GM19324 (cell line): ENCODE measurements around the gene EFNA5.

Source experiments
- ATAC-seq: cut with Tn5 transposase; IDR thresholded peaks from one replicate; pipeline ENCODE4 v1.9.1; 2021; ENCODE audit warnings: mild to moderate bottlenecking, moderate library complexity; ENCODE audit not compliant: unreplicated experiment, low FRiP score

The EFNA5 gene

DNA sequence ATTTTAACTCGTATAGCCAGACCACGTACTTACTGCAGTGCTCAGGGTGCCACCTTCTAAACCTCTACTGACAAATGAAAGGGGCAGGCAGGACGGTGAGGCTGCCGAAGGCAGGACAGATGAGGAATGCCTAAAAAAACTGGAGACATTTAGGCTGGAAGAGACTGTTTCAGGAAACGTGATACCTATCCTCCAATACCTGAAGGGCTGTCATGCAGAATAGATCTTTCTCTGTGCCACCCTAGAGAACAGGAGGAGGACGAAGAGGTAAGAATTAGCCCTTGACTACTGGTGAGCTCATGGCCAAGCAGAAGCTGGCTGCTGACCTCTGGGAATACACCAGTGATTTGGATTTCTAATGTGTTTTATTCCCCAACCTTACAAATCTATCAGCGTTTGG, 139.4 kb downstream of the EFNA5 start:
- no peak for ATAC-seq

DNA sequence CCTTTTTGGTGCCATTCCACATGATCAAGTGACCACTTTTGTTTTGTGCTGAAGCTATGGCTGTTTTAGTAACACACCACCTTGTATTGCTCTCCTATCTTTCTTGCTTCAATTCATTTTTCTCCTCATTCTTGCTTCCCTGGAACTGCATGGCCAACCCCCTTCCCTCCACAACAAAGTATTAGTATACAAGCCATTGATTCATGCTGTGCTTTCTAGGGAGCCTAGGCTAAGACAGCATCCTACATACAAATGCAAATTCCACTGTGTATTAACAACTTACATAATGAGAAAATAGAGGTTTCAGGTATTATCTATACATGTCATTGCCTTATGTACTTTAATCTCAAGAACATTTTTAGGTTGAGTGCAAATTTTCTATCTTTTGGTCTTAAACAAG, 141.1 kb downstream of the EFNA5 start:
- no peak for ATAC-seq

DNA sequence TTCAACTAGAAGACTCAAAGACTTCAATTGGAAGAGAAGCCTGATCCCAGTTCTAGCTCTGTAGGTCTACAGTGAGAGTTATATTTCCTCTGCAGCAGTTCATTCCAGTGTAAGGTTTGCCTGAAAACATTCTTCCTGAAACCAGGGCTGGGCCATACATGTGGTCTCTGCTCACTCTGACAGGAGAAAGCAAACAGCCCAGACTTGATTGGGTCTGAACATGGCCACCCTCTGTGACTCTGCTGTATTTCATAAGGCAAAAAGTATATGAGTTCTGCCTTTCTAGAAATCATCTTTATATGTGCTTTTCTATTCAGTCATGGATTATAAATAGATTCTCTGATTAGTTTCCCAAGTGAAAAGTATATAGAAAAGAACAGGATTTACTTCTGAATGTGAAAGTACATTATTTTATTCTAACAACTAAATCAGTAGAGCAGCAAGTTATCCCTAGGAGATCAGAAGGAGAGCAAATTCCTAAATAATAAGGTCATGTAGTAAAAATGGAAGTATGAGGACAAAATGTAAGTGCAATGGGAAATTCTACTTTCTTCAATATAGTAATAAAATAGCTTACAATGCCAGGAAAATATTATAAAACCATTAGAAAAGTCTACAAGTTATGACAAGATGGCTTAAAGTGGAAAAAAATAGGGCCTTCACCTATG, 144.3 kb downstream of the EFNA5 start:
- no peak for ATAC-seq

DNA sequence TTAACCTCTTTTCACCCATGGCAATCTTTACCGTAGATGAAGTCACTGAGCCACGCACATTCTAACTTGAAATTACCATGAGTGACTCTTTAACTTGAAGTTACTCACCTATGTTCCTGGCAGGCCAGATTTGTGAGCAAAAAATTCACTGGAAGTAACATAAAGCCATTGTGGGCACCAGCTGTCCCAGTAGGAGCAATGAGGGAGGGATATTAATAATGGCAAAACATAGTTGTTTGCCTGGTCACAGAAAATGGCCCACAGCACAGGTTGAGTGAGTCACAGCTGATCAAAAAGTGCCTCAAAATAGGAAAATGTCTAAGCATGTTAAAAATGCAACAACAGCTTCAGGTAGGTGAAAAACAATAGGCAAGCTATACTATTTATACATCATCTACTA, 146.6 kb downstream of the EFNA5 start:
- no peak for ATAC-seq

DNA sequence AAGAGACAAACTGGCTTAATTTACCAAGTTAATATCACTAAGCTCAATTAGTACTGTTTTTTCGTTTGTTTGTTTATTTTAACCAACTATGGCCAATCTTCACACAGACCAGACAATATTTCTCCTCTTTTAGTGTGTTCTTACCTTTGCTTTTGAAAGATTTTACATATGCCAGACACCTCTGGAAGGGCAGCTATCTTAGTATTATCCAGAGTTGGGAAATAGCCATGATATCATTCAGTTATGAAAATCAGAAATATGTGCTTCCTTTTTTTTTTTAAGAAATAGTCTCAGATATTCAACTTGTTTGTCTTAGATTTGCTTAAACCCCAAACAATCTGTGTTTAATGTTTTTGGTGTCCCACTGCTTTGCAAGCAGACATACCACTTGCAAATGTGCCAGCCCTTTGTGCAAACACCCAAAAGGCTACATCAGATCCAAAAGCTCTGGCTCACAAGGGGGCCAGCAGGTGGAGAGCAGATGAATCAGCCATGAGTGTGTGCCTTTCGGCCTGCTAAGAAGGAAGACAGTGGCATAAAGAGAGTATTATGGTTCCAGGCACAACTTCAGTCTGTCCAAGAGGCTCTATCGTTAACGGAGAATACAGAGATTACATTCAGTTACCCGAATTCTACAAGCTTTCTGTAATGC, 147.6 kb downstream of the EFNA5 start:
- ATAC-seq = no peak

DNA sequence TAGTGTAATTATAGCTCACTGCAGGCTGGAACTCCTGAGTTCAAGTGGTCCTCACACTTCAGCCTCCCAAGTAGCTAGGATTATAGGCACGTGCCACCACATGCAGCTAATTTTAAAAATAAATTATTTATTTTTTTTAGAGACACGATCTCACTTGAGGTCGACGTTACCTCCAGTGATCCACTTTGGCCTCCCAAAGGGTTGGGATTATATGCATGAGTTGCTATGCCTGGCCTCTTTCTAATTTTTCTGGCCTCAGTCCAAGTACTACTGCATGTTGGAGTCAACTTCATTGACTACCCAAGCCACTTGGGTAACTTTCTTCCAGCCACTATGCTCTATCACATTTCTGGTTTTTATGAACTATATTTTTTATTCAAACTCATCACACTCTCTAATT, 148.3 kb downstream of the EFNA5 start:
- ATAC-seq = no peak

DNA sequence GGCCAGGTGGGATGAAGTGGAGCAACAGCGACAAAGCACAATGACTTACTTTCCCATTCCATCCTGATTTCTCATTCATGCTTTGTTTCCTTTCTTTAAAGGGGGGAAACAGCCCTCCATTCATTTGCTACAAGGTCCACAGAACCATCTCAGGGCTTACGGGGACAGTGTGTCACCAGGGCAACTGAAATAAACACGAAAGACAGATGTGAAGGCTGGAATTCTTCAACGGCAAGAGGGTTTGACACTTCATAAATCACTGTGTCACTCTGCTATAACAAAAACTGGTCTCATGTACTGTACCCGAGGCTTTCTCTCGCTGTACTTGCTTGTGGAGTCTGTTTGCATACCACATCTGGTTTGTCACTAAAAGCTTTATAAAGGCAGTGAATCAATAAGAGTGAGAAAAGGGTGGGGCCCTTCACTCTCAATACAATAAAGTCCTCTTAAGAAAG, 150.8 kb downstream of the EFNA5 start:
- peak; percentile 60 for ATAC-seq

DNA sequence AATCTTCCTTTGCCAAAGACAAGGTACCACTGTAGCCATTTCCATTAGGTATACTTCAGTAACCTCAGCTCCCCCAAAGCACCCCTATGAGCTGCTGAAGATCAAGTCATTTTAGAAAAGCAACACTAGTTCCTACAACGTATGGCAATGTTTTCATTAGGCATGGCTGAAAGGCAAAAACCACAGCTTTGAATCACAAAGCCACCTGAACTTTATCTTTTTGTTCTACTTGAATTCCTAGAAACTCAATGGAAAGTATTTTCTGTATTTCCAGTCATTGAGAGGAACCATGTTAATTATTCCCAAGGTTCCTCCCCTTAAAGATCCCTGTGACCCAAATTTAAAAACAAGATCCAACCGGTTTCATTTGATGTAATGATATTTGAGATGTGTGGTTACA, 152.1 kb downstream of the EFNA5 start:
- ATAC-seq = no peak

DNA sequence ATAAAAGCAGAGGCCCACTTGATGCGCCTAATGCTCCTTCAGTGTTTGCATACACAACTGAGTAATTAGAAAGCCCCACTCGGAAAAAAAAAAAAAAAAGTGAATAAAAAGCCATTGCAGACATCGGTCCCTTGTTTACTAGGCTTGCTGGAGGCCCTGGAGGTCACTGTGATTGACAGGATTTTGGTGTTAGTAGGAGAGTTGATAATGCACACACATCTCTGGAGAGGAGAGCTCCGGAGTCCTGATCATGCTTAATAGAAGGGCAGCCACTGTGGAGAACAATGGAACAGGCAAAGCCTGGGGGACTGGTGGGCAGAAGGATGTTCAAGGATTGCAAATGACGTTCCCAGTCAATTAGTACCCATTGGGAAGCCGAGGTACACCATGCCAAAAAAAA, 152.5 kb downstream of the EFNA5 start:
- no peak for ATAC-seq

DNA sequence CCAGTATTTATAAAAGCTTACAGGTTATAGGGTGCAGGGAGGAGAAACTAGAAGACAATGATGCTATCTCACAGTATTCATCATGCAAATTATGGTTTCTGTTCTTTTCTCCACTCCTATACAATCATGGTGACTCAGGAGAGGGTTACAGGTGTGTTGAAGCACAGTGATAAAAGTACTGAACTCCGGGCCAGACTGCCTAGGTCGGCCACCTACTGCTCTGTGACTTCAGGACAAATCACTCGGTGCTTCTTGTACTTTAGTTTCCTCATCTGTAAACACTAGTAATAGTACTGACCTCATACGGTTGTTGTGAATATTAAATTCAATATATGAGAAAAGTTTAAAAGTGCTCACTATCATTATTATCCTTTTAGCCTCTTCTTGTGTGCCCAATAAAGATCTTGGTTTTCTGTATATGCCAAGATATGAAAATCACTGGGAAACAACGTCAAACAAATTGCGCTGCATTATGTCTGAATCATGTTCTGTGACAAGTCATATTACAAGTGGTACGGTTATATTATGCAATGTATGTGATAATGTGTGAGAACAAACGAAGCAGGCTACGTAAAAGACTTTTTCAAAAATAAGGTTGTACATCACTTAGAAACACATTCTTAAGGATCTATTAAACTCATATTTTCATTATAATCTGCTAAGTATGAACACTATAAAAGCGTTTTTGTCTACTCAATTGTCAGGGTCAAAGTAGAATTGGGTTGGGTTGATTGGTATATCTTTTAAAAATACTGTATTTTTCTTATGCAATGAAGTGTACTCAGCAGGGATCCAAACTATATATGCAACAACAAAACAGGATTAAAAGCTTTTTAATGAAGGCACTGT, 153.3 kb downstream of the EFNA5 start:
- ATAC-seq = no peak

DNA sequence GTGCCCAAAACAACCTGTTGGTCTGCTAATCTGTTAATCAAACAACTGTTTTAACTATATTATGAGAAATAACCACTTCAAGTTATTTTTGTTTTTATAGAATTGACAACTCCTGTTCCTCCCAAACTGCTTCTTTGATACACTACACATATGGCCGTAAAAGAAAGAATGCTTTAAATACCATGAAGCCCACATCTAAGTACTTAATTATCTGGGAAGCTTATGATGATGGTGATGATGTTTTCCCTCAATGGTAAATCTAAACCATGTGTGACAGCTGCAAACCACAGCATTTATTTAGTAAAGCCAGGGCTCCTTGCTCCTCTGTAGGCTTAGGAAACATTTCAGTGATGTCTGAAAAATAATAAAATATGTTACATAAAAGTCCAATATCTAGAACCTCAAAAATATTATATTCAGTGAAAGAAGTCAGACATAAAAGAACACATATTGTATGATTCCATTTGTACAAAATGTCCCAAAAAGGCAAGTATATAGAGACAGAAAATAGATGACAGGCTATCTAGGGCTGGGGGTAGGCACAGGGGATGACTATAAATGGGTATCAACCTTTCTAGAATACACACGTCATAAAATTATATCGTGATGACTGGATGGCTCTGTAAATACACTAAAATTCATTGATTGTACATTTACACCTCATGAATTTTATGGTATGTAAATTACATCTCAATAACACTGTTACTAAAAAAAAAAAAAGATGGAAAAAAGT, 154.1 kb downstream of the EFNA5 start:
- no peak for ATAC-seq

DNA sequence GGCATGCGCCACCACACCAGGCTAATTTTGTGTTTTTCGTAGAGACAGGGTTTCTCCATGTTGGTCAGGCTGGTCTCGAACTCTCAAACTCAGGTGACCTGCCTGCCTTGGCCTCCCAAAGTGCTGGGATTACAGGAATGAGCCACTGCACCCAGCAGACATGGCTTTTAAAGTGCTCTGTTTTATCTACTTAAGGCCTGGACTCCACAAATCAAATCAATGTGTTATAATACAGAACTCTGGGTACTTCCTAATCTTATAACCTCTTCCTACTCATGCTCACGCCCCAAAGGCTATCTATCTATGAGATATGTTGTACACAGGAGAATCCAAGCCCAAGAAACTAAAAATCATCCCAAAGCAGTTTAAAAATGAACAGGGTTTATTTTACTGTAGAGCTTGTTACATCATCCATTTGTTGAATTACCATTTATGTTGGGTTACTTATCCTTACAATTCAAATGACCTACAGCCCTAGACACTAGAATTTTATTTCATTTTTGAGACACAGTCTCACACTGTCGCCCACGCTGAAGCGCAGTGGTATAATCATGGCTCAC, 155.1 kb downstream of the EFNA5 start:
- ATAC-seq = no peak

DNA sequence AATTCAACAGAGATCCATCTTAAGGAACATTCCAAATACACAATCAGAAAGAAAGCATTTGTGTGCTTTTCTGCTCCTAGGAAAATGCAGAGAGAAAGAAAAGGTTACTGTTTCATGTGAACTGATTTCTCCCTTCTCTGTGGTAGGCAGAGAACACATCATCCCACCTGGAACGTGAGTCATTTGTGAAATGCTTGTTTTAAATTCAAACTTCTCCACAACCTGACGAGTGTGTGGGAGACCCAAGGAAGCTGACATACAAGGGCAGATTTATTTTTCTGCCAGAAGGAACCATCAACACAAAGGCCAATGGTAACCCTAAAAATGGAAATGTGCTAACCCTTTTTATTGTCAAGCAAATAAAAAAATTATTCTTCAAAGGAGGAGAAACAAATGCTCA, 156.4 kb downstream of the EFNA5 start:
- ATAC-seq = no peak

DNA sequence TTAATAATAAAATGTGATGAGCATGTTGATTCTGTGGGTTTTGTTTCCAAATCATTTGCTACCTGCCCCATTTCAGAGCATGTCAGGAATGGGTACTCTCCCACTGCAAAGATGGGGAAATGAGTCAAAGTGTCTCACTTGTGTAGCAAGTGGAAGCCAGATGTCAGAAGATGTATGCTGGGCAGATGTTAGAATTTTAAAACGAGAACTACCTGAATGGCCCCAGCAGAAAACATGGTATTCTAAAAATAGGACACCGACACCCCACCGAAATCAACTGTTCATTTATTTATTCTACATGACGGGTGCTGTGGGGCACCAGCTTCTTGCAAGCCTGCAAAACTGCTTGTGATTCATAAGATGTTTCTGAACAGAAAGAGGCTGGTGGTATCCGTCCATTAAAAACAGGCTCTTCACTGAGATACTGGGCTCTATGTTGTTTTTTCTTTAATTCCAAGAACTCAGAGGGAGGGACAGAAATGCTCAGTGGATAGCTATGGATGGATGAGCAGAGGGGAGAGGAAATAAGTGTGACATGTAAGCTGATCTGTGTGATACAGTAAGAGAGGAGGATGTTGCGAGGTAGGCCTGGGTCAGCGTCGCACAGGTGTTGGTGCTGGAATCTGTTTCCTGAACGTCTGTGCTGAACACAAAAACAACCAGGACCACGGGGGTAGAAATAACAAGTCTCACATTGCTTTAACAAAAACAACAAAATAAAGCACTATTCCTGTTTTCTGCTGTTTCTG, 157.2 kb downstream of the EFNA5 start:
- peak; percentile 56 for ATAC-seq

DNA sequence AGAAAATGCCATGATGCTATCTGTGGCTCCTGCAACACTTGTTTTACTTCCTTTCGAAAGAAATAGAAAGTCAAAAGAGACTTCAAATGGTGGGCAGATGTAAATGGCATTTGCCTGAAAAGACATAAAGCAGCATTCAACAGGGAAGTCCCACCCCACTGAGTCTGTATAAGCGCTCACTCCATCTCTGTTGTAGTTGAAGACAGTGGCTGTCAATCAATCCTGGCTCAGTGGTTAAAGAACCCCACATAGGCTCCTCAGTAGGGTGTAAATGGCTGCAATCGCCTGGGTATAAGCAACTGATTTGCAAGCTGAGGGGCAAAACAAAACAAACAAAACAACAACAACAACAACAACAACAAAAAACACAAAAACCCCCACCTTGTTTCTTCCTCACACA, 158.7 kb downstream of the EFNA5 start:
- ATAC-seq = no peak

DNA sequence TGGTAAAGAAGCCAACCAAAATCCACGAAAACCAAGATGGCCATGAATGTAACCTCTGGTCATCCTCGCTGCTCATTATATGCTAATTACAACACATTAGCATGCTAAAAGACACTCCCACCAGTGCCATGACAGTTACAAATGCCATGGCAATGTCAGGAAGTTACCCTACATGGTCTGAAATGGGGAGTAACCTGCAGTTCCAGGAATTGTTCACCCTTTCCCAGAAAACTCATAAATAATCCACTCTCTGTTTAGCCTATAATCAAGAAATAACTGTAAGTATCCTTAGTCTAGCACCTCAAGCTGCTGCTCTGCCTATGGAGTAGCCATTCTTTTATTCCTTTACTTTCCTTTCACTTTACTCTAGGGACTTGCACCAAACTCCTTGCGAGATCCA, 160.6 kb downstream of the EFNA5 start:
- no peak for ATAC-seq

DNA sequence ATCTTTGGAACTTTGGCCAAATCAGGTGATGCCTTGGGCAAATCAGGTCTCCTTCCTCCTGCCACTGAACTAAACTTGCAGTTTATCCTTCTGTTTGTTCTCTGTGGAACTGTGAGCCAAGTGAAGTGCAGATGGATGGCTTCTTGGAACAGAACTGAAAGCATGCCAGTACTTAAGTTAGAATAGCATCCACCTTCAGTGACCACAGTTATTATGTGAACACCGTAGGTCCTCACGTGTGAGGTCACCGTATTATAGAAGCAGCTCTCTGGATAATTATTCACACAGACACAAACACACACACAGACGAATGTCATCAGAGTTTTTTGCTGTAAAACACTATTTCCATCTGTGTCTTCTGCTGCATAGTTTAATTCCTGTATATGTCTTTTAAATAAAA, 162.6 kb downstream of the EFNA5 start:
- no peak for ATAC-seq

DNA sequence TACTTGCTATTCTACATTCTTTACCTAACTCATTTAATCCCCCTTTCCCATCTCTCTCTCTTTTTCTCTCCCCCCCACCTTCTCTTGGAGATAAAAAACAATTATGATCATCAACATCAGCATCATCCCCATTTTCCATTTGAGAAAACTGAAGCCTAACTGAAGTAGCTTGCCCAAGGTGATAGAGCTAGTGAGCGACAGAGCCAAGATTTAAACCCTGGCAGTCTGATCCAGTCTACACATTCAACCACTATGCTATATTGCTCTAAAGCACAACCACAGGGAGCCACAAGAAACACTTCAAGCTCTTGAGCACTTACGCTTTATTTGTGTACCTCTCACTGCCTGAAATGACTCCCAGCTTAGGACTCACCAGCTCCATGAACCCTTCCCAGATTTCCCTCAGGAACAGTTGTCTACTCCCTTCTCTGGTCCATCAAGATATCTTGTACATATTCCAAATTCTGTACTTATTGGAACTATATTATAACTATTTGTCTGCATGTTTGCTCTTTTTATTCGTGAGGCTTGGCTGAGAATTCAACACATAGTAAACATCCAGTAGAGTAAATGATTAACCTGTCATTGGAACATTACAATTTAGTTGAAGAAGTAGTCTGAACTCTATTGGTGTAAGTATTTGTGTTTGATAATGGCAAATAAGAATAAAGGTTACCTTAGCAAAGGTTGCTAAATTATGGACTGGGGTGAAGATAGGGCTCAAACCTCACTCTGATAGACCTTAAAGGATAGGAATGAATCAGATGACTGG, 164.8 kb downstream of the EFNA5 start:
- ATAC-seq = no peak

DNA sequence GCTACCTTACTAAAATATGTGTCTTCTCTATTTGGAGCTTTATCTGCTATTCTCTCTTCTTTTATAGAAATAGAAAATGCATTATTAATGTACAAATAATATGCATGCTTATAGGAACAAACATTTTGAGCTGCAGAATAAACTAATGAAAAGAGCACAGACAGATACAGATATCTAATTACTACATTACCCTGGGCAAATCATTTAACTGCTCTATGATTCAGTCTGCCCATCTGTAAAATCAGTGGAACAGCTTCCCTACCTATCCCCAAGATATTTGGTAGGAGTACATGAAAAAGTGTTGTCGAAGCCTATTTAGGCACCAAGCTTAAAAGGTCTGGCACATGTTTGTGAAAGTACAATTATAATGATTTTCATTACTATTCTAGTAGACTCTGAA, 166.3 kb downstream of the EFNA5 start:
- ATAC-seq = no peak
